MCF 10A (cell line): ENCODE measurements around the gene HTRA3. TPM values are rescaled to one million over a fixed set of nuclear protein-coding genes. Genes with fewer than 3 reads are reported as not detected.

Source experiments
- BruUV-seq: library from RNA; stranded (reverse); fragments of 400-500 nt; replicated peaks from 2 replicates; lab custom pipeline; 2021; lab: Mats Ljungman, UMichigan
- CTCF ChIA-PET: fragments of 300-600 bp; sonication (Branson Sonifier 250); formaldehyde crosslinking; extraction: SDS; loops from one replicate; lab custom pipeline; 2021; ENCODE audit warnings: antibody characterized with exemption, inconsistent platforms; lab: Yijun Ruan, JAX
- POLR2A ChIA-PET: fragments of 300-600, 350-650 bp; sonication (Branson Sonifier 250); formaldehyde crosslinking; extraction: SDS; loops from one replicate; lab custom pipeline; 2020; ENCODE audit warnings: antibody characterized with exemption, inconsistent platforms; lab: Yijun Ruan, JAX
- DNase-seq: peaks from one replicate; pipeline ENCODE4 v3.0.0-alpha.2; 2018; ENCODE audit not compliant: unreplicated experiment
- H3K27ac Mint-ChIP-seq: one replicate; pipeline ENCODE4 v1.8.0; 2022; ENCODE audit warnings: mild to moderate bottlenecking, low read depth, mixed read lengths; ENCODE audit not compliant: unreplicated experiment
- H3K27me3 Mint-ChIP-seq: one replicate; pipeline ENCODE4 v1.8.0; 2022; ENCODE audit warnings: mixed read lengths; ENCODE audit not compliant: insufficient read depth, unreplicated experiment
- H3K36me3 Mint-ChIP-seq: one replicate; pipeline ENCODE4 v1.8.0; 2022; ENCODE audit warnings: mild to moderate bottlenecking, moderate library complexity, mixed read lengths; ENCODE audit not compliant: insufficient read depth, unreplicated experiment
- H3K4me1 Mint-ChIP-seq: one replicate; pipeline ENCODE4 v1.8.0; 2022; ENCODE audit warnings: mixed read lengths; ENCODE audit not compliant: insufficient read depth, unreplicated experiment
- H3K4me3 Mint-ChIP-seq: one replicate; pipeline ENCODE4 v1.8.0; 2022; ENCODE audit warnings: mild to moderate bottlenecking, moderate library complexity, mixed read lengths; ENCODE audit not compliant: unreplicated experiment
- H3K9me3 Mint-ChIP-seq: one replicate; pipeline ENCODE4 v1.8.0; 2022; ENCODE audit warnings: mixed read lengths; ENCODE audit not compliant: unreplicated experiment
- intact Hi-C: fragments of 100-400 bp; cut with micrococcal nuclease; formaldehyde crosslinking; loops from 2 replicates; pipeline ENCODE4 v1.14.1; 2022
- total RNA-seq: library from RNA; stranded (reverse); gene quantifications from 2 replicates; pipeline ENCODE4 v1.2.3, GENCODE V29; 2022
- TF ChIP-seq, protein P1 (sequence below): fragments of 200-600 bp; IDR thresholded peaks from one replicate; pipeline ENCODE4 v1.8.0; 2022; ENCODE audit warnings: antibody characterized with exemption, mild to moderate bottlenecking; ENCODE audit not compliant: unreplicated experiment

HTRA3 gene
- total RNA-seq, 1 experiment from 2014 or later: not detected

DNA sequence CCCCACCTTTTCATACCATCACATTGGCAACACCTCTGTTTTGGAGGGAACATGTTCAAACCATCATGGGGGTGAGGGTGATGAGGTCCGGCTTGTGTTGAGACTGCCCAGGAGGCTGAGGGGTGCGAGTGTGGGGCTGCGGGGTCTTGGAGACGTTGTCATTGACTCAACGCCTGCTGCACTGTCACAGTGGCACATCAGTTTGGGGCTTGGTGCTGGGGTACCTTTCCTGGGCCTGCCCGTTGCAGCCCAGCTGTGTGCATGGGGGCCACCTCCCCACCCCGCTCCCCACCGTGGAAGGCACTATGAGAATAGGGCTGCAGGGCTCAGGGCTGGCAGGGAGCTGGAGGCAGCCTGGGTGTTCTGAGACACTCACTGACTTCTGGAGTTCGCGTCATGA, 2.3 kb downstream of the HTRA3 start:
- TF ChIP-seq, protein P1, sequence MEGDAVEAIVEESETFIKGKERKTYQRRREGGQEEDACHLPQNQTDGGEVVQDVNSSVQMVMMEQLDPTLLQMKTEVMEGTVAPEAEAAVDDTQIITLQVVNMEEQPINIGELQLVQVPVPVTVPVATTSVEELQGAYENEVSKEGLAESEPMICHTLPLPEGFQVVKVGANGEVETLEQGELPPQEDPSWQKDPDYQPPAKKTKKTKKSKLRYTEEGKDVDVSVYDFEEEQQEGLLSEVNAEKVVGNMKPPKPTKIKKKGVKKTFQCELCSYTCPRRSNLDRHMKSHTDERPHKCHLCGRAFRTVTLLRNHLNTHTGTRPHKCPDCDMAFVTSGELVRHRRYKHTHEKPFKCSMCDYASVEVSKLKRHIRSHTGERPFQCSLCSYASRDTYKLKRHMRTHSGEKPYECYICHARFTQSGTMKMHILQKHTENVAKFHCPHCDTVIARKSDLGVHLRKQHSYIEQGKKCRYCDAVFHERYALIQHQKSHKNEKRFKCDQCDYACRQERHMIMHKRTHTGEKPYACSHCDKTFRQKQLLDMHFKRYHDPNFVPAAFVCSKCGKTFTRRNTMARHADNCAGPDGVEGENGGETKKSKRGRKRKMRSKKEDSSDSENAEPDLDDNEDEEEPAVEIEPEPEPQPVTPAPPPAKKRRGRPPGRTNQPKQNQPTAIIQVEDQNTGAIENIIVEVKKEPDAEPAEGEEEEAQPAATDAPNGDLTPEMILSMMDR: no peak
- no peaks in the 10 kb centered on the region for H3K9me3 Mint-ChIP-seq

DNA sequence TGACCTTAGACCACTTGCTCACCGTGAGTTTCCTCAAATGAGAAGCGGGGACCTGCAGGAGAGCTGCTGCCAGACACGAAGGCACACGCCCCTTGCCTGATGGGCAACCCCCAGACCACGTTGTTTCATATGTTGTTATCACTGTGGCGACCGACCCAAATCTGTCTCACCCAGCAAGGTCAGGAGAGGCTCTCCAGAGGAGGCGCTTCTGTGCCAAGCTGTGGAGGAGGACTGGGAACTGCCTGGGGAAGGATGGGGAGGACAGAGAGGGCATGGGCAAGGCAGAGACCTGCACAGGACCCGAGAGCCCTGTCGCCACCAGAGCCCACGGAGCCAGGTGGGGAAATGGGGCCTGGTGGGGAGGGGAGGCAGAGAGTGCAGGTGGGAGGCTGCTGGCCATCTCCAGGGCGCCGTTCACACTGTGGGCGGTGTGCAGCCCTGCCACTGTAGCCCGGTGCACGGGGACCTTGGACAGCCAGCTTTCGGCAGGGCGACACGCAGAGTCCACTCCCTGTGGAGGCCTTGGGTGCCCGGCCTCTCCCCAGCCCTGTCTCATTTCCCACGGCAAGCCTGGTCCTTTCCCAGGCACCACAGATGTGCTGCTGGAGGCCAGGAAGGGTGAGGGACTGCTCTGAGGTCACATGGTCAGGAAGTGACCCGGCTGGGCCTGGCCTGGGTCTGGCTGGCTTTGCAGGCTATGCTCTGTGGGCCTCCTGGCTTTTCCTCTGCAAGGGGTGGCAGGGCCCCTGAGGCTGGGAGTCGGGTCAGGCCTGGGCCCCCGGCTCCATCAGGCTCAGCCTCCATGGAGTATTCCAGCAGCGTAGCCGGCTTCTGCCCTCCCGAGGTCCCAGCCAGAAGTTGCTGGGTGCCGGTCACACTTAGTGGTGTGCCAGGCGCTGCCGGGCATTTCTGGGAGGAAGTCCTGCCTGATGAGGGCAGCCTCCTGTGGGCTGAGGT, 3.2 kb downstream of the HTRA3 start:
- DNase-seq: no peak
- Mint-ChIP-seq H3K27ac (no peak overlapping the region), H3K4me1 (peaks cover 6% of the 10 kb centered on the region), H3K36me3 (no peaks in the 10 kb centered on the region), H3K9me3 (no peaks in the 10 kb centered on the region), H3K27me3 (peaks cover 19% of the 10 kb centered on the region), H3K4me3 (no peak overlapping the region)
- ChIA-PET POLR2A (interaction anchor here (0.6 kb wide), 1 partner anchor 893 kb away, joined by 3 read pairs; no protein-coding TSS in a partner anchor), CTCF (interaction anchor here (0.5 kb wide), 1 partner anchor 253 kb away, joined by 3 read pairs; no protein-coding TSS in a partner anchor)
- intact Hi-C loops: no loop called here
- BruUV-seq: no TSS peak
- TF ChIP-seq, protein P1: no peak

More for the DNA sequence above, 2.3 kb downstream of the HTRA3 start:
- POLR2A ChIA-PET: no interaction called here
- Mint-ChIP-seq H3K27me3 (peaks cover 19% of the 10 kb centered on the region), H3K4me1 (peaks cover 6% of the 10 kb centered on the region), H3K36me3 (no peaks in the 10 kb centered on the region), H3K4me3 (no peak overlapping the region), H3K27ac (no peak overlapping the region)
- CTCF ChIA-PET: interaction anchor here (0.7 kb wide), 1 partner anchor 16 kb away, joined by 3 read pairs; no protein-coding TSS in a partner anchor
- intact Hi-C loops: no loop called here
- DNase-seq: no peak
- no TSS peak for BruUV-seq

DNA sequence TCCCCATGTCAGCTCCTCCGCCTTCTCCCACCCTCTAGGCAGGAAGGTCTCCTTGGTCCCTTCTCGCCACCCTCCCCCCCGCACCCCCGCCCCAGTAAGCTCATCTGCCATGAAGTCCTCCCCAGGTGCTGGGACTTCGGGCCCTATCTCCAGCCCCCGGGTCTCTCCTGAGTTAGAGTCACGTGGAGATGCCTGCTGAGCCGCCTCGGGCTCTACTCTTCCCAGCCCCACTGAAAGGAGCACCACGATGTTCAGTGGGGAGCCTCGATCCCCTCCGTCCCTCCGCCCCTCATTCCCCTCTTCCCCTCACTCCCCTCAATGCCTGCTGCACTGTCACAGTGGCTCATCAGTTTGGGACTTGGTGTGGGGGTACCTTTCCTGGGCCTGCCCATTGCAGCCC, 3.9 kb downstream of the HTRA3 start:
- intact Hi-C loops: no loop called here
- POLR2A ChIA-PET: no interaction called here
- DNase-seq: no peak
- Mint-ChIP-seq H3K9me3 (no peaks in the 10 kb centered on the region), H3K36me3 (no peaks in the 10 kb centered on the region), H3K27ac (no peak overlapping the region), H3K27me3 (peaks cover 19% of the 10 kb centered on the region), H3K4me3 (no peak overlapping the region), H3K4me1 (peaks cover 11% of the 10 kb centered on the region)
- BruUV-seq: no TSS peak
- CTCF ChIA-PET: interaction anchor here (0.5 to 0.7 kb wide), 2 partner anchors 97 to 252 kb away, joined by 3 read pairs; no protein-coding TSS in a partner anchor
- TF ChIP-seq, protein P1: no peak

DNA sequence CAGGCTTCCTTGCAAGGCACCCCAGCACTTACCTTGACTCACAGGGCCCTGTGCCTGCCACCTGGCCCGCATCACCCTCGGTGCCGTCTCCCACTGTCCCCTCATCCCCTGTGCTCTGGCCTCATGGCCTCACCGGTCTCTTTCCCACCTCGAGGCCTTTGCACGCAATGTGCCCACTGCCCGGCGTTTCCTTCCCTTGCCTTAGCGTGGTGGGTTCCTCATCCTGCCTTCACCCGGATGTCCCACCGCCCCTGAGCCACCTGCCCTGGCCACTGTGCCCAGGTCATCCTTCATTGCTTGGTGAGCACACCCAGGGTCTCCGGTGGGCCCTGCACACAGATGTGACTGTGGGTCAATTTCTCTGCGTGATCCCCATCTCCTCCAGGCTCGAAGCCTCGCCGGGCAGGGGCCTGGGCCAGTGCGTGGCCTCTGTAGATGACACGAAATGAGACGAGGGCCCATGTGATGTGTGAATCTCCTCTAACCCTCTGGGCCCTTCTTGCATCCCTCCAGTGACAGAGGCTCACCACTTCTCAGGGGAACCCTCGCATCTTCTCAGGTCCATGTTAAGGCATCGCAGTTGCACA, 4.6 kb downstream of the HTRA3 start:
- ChIA-PET POLR2A (no interaction called here), CTCF (interaction anchor here (0.7 to 2.0 kb wide), 2 partner anchors 97 to 128 kb away, joined by 3 to 7 read pairs; no protein-coding TSS in a partner anchor)
- H3K4me1 Mint-ChIP-seq: peaks cover 11% of the 10 kb centered on the region
- TF ChIP-seq, protein P1: no peak
- intact Hi-C loops: loop anchor here (2.0 kb wide), 1 partner anchor 129 kb away; no protein-coding TSS in a partner anchor
- no TSS peak for BruUV-seq
- H3K36me3 Mint-ChIP-seq: no peaks in the 10 kb centered on the region
- H3K27ac Mint-ChIP-seq: peak overlapping the region; percentile 18
- H3K4me3 Mint-ChIP-seq: no peak overlapping the region
- peaks cover 19% of the 10 kb centered on the region for H3K27me3 Mint-ChIP-seq
- H3K9me3 Mint-ChIP-seq: no peaks in the 10 kb centered on the region
- DNase-seq: no peak
